SK-N-SH (cell line): Measurements from ENCODE around the gene ST8SIA4. TPM values are rescaled to one million over a fixed set of nuclear protein-coding genes. Genes with fewer than 3 reads are reported as not detected.

ENCODE experiments used
- CTCF ChIA-PET: fragments of 300-600, 350-600 bp; formaldehyde crosslinking; extraction: SDS; loops from one replicate; lab custom pipeline; 2021; lab: Yijun Ruan, JAX
- POLR2A ChIA-PET: fragments of 350-600 bp; sonication (Branson Sonifier 250); formaldehyde crosslinking; extraction: SDS; loops from one replicate; lab custom pipeline; 2020; ENCODE audit warnings: antibody characterized with exemption, inconsistent platforms; lab: Yijun Ruan, JAX
- DNase-seq: peaks from one replicate; pipeline ENCODE4 v3.0.0; 2012
- H2AFZ ChIP-seq: fragments of 200-600 bp; sonication (generic); 2 replicates; pipeline ENCODE4 v1.8.1; 2016; ENCODE audit warnings: antibody characterized with exemption, mild to moderate bottlenecking, low read depth
- H3F3A ChIP-seq: fragments of 200-600 bp; sonication (generic); replicated peaks from 2 replicates; pipeline ENCODE3; 2016; ENCODE audit warnings: antibody characterized with exemption, mild to moderate bottlenecking; ENCODE audit not compliant: insufficient read depth
- H3K27ac ChIP-seq, 2 experiments: fragments of 200-500 bp in 1 of 2; fragments of 200-600 bp in 1 of 2; sonication (Bioruptor generic) in 1 of 2; sonication (generic), shearing (Covaris generic) in 1 of 2; 2 replicates each; pipeline versions ENCODE4 v1.5.1 to v1.6.1; 2014 to 2016; ENCODE audit warnings: low read depth in 2 of 2, inconsistent platforms in 1 of 2, low read length in 1 of 2, mild to moderate bottlenecking in 1 of 2, mixed read lengths in 1 of 2
- H3K27me3 ChIP-seq: fragments of 200-600 bp; sonication (generic), shearing (Covaris generic); 2 replicates; pipeline ENCODE4 v1.6.1; 2016; ENCODE audit warnings: mixed run types; ENCODE audit not compliant: insufficient read depth
- H3K36me3 ChIP-seq, 2 experiments: fragments of 200-500 bp in 1 of 2; fragments of 200-600 bp in 1 of 2; sonication (Bioruptor generic) in 1 of 2; sonication (generic) in 1 of 2; replicated peaks in 1 of 2; 2 replicates each; pipeline versions ENCODE3 to v1.5.1; 2014 to 2016; ENCODE audit warnings: low read length in 1 of 2, mild to moderate bottlenecking in 1 of 2; ENCODE audit not compliant: insufficient read depth in 2 of 2, control insufficient read depth in 1 of 2
- H3K4me1 ChIP-seq, 2 experiments: fragments of 200-500 bp in 1 of 2; fragments of 200-600 bp in 1 of 2; sonication (Bioruptor generic) in 1 of 2; sonication (generic), shearing (Covaris generic) in 1 of 2; 2 replicates each; pipeline versions ENCODE4 v1.5.1 to v1.6.1; 2014 to 2016; ENCODE audit warnings: low read depth in 1 of 2, low read length in 1 of 2, mixed run types in 1 of 2; ENCODE audit not compliant: insufficient read depth in 2 of 2, control insufficient read depth in 1 of 2
- H3K4me2 ChIP-seq: fragments of 200-600 bp; sonication (generic), shearing (Covaris generic); 2 replicates; pipeline ENCODE4 v1.6.1; 2017; ENCODE audit warnings: mixed run types
- H3K4me3 ChIP-seq, 2 experiments: fragments of 200-500 bp in 1 of 2; fragments of 200-600 bp in 1 of 2; sonication (Bioruptor generic) in 1 of 2; sonication (generic), shearing (Covaris generic) in 1 of 2; 2 replicates each; pipeline versions ENCODE4 v1.5.1 to v1.8.1; 2014 to 2016; ENCODE audit warnings: low read depth in 2 of 2, inconsistent platforms in 1 of 2, low read length in 1 of 2, mild to moderate bottlenecking in 1 of 2, mixed read lengths in 1 of 2, moderate library complexity in 1 of 2
- H3K79me2 ChIP-seq: fragments of 200-600 bp; sonication (generic); 2 replicates; pipeline ENCODE4 v1.8.1; 2017; ENCODE audit warnings: mild to moderate bottlenecking; ENCODE audit not compliant: insufficient read depth
- H3K9ac ChIP-seq: fragments of 200-600 bp; sonication (generic); 2 replicates; pipeline ENCODE4 v1.6.1; 2017; ENCODE audit warnings: mixed run types
- H3K9me2 ChIP-seq: fragments of 200-600 bp; sonication (generic); 2 replicates; pipeline ENCODE4 v1.6.1; 2017; ENCODE audit warnings: mixed run types
- H3K9me3 ChIP-seq: fragments of 200-600 bp; sonication (generic); 2 replicates; pipeline ENCODE4 v1.6.1; 2017; ENCODE audit warnings: mixed run types, mild to moderate bottlenecking, moderate library complexity
- H4K20me1 ChIP-seq: fragments of 200-600 bp; sonication (generic); 2 replicates; pipeline ENCODE4 v1.6.1; 2017; ENCODE audit warnings: mild to moderate bottlenecking, mixed run types; ENCODE audit not compliant: insufficient read depth
- CHD2 ChIP-seq: fragments of 150-350 bp; IDR thresholded peaks from 2 replicates; pipeline ENCODE4 v1.6.1; 2018; ENCODE audit warnings: low read length; ENCODE audit not compliant: partially characterized antibody
- EZH2phosphoT487 ChIP-seq: fragments of 200-600 bp; sonication (generic); IDR thresholded peaks from 2 replicates; pipeline ENCODE4 v1.6.1; 2017; ENCODE audit warnings: low read depth, mixed run types, mild to moderate bottlenecking, antibody characterized with exemption, moderate library complexity, borderline replicate concordance
- FOXJ3 ChIP-seq: sonication (generic); formaldehyde crosslinking; IDR thresholded peaks from 2 replicates; pipeline ENCODE4 v1.5.1; 2020; ENCODE audit warnings: mild to moderate bottlenecking, missing genetic modification reagents
- GABPA ChIP-seq: IDR thresholded peaks from 2 replicates; pipeline ENCODE4 v1.4.0; 2012; ENCODE audit warnings: low read depth, mild to moderate bottlenecking
- MXI1 ChIP-seq: IDR thresholded peaks from 2 replicates; pipeline ENCODE4 v1.6.1; 2012; ENCODE audit warnings: mild to moderate bottlenecking, low read depth, low read length, improper control_type of control experiment
- POLR2AphosphoS5 ChIP-seq: IDR thresholded peaks from 2 replicates; pipeline ENCODE4 v1.6.1; 2012; ENCODE audit warnings: low read depth, low read length
- RAD21 ChIP-seq: IDR thresholded peaks from 2 replicates; pipeline ENCODE4 v1.6.1; 2012; ENCODE audit warnings: mild to moderate bottlenecking, low read length
- RCOR1 ChIP-seq: fragments of 150-350 bp; IDR thresholded peaks from 2 replicates; pipeline ENCODE4 v1.6.1; 2017; ENCODE audit warnings: antibody characterized with exemption, low read length
- RFX5 ChIP-seq: IDR thresholded peaks from 2 replicates; pipeline ENCODE4 v1.6.1; 2012; ENCODE audit warnings: mild to moderate bottlenecking, improper control_type of control experiment, low read length
- YY1 ChIP-seq: IDR thresholded peaks from 2 replicates; pipeline ENCODE4 v1.4.0; 2012; ENCODE audit warnings: low read depth, mild to moderate bottlenecking
- WGBS: methylation state at CpG from one replicate; pipeline ENCODE4 v1.1.6; 2017; ENCODE audit warnings: low lambda C conversion rate; 5-methylcytosine and 5-hydroxymethylcytosine counted together
- polyA plus RNA-seq, 3 experiments: library from polyadenylated mRNA; depleted of rRNA; stranded (reverse); fragments of >200 nt; gene quantifications; 2 replicates each; pipeline ENCODE4 v1.2.3, GENCODE V29; 2012
- TF ChIP-seq, protein P1 (sequence below): IDR thresholded peaks from 2 replicates; pipeline ENCODE4 v1.6.1; 2012; ENCODE audit warnings: mild to moderate bottlenecking, low read depth, low read length, moderate library complexity
- TF ChIP-seq, protein P2 (sequence below): IDR thresholded peaks from 2 replicates; pipeline ENCODE4; 2012
- TF ChIP-seq, protein P3 (sequence below): fragments of 200-600 bp; sonication (generic); IDR thresholded peaks from 2 replicates; pipeline ENCODE4 v1.6.1; 2017; ENCODE audit warnings: antibody characterized with exemption, mild to moderate bottlenecking, moderate library complexity
- TF ChIP-seq, protein P4 (sequence below): fragments of 150-350 bp; IDR thresholded peaks from 2 replicates; pipeline ENCODE4 v1.6.1; 2017; ENCODE audit warnings: antibody characterized with exemption, low read length, low read depth, borderline replicate concordance
- TF ChIP-seq, protein P5 (sequence below): fragments of 150-350 bp; IDR thresholded peaks from 2 replicates; pipeline ENCODE4 v1.6.1; 2016; ENCODE audit warnings: mild to moderate bottlenecking, low read depth, low read length
- TF ChIP-seq, protein P6 (sequence below): IDR thresholded peaks from 2 replicates; pipeline ENCODE4 v1.4.0; 2012; ENCODE audit warnings: low read depth, borderline replicate concordance

The ST8SIA4 gene
- polyA plus RNA-seq, 1 of the 3 experiments (the other 2 are of a cell fraction), result 0.02 TPM

DNA sequence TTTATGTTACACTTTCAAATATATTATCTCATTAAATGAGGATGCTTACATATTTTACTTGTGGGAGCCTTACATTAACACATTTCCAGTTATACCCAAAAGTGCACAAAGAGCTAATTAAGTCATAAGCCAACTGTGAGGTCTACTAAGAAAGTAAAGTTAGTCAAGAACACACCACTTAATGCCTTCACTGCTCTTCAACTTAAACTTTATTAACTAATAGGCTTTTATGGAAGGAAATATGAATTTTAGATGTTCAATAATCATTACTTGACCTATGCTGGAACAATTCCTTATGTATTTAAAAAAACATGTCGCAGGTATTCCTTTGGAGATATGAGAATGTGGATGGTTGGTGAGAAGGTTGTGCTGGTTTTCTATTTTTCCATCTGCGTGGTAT, 3.4 kb downstream of the ST8SIA4 start:
- CTCF ChIA-PET, result no interaction called here
- H3K9me2 ChIP-seq, result no peaks in the 10 kb centered on the region
- WGBS, result 25% methylated on average over 2 of the region's 2 CpGs
- no peak for TF ChIP-seq EZH2phosphoT487
- no peak for TF ChIP-seq GABPA
- TF ChIP-seq MXI1, result no peak
- TF ChIP-seq, protein P1, sequence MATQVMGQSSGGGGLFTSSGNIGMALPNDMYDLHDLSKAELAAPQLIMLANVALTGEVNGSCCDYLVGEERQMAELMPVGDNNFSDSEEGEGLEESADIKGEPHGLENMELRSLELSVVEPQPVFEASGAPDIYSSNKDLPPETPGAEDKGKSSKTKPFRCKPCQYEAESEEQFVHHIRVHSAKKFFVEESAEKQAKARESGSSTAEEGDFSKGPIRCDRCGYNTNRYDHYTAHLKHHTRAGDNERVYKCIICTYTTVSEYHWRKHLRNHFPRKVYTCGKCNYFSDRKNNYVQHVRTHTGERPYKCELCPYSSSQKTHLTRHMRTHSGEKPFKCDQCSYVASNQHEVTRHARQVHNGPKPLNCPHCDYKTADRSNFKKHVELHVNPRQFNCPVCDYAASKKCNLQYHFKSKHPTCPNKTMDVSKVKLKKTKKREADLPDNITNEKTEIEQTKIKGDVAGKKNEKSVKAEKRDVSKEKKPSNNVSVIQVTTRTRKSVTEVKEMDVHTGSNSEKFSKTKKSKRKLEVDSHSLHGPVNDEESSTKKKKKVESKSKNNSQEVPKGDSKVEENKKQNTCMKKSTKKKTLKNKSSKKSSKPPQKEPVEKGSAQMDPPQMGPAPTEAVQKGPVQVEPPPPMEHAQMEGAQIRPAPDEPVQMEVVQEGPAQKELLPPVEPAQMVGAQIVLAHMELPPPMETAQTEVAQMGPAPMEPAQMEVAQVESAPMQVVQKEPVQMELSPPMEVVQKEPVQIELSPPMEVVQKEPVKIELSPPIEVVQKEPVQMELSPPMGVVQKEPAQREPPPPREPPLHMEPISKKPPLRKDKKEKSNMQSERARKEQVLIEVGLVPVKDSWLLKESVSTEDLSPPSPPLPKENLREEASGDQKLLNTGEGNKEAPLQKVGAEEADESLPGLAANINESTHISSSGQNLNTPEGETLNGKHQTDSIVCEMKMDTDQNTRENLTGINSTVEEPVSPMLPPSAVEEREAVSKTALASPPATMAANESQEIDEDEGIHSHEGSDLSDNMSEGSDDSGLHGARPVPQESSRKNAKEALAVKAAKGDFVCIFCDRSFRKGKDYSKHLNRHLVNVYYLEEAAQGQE, result no peak
- TF ChIP-seq POLR2AphosphoS5, result no peak
- no peak for TF ChIP-seq RAD21
- no peak for TF ChIP-seq YY1
- no peak for TF ChIP-seq FOXJ3 (CRISPR knock-in tag)
- TF ChIP-seq RFX5, result no peak
- TF ChIP-seq, protein P2, sequence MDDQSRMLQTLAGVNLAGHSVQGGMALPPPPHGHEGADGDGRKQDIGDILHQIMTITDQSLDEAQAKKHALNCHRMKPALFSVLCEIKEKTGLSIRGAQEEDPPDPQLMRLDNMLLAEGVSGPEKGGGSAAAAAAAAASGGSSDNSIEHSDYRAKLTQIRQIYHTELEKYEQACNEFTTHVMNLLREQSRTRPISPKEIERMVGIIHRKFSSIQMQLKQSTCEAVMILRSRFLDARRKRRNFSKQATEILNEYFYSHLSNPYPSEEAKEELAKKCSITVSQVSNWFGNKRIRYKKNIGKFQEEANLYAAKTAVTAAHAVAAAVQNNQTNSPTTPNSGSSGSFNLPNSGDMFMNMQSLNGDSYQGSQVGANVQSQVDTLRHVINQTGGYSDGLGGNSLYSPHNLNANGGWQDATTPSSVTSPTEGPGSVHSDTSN, result no peak
- TF ChIP-seq, protein P3, sequence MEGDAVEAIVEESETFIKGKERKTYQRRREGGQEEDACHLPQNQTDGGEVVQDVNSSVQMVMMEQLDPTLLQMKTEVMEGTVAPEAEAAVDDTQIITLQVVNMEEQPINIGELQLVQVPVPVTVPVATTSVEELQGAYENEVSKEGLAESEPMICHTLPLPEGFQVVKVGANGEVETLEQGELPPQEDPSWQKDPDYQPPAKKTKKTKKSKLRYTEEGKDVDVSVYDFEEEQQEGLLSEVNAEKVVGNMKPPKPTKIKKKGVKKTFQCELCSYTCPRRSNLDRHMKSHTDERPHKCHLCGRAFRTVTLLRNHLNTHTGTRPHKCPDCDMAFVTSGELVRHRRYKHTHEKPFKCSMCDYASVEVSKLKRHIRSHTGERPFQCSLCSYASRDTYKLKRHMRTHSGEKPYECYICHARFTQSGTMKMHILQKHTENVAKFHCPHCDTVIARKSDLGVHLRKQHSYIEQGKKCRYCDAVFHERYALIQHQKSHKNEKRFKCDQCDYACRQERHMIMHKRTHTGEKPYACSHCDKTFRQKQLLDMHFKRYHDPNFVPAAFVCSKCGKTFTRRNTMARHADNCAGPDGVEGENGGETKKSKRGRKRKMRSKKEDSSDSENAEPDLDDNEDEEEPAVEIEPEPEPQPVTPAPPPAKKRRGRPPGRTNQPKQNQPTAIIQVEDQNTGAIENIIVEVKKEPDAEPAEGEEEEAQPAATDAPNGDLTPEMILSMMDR, result no peak
- no peak for TF ChIP-seq RCOR1
- no peak for TF ChIP-seq CHD2
- TF ChIP-seq, protein P4, sequence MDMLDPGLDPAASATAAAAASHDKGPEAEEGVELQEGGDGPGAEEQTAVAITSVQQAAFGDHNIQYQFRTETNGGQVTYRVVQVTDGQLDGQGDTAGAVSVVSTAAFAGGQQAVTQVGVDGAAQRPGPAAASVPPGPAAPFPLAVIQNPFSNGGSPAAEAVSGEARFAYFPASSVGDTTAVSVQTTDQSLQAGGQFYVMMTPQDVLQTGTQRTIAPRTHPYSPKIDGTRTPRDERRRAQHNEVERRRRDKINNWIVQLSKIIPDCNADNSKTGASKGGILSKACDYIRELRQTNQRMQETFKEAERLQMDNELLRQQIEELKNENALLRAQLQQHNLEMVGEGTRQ, result no peak
- TF ChIP-seq, protein P5, sequence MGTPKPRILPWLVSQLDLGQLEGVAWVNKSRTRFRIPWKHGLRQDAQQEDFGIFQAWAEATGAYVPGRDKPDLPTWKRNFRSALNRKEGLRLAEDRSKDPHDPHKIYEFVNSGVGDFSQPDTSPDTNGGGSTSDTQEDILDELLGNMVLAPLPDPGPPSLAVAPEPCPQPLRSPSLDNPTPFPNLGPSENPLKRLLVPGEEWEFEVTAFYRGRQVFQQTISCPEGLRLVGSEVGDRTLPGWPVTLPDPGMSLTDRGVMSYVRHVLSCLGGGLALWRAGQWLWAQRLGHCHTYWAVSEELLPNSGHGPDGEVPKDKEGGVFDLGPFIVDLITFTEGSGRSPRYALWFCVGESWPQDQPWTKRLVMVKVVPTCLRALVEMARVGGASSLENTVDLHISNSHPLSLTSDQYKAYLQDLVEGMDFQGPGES, result no peak
- TF ChIP-seq, protein P6, sequence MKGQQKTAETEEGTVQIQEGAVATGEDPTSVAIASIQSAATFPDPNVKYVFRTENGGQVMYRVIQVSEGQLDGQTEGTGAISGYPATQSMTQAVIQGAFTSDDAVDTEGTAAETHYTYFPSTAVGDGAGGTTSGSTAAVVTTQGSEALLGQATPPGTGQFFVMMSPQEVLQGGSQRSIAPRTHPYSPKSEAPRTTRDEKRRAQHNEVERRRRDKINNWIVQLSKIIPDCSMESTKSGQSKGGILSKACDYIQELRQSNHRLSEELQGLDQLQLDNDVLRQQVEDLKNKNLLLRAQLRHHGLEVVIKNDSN, result no peak
- TF ChIP-seq, all 33 proteins: peak for 0
- H3K9me3 ChIP-seq, result no peaks in the 10 kb centered on the region
- POLR2A ChIA-PET, result no interaction called here
- H3K27me3 ChIP-seq, result peaks cover 34% of the 10 kb centered on the region
- H4K20me1 ChIP-seq, result no peaks in the 10 kb centered on the region
- H3K4me2 ChIP-seq, result peak overlapping the region; percentile 81; the same call in 1 of the 2 replicates
- H3K27ac ChIP-seq, result no peak overlapping the region
- H3F3A ChIP-seq, result no peaks in the 10 kb centered on the region
- H3K4me1 ChIP-seq, result no peaks in the 10 kb centered on the region
- H2AFZ ChIP-seq, result no peak overlapping the region
- DNase-seq, result no peak
- H3K36me3 ChIP-seq, result no peaks in the 10 kb centered on the region
- H3K9ac ChIP-seq, result no peak overlapping the region
- no peak overlapping the region for H3K4me3 ChIP-seq
- H3K79me2 ChIP-seq, result no peaks in the 10 kb centered on the region
